HEK293T (cell line): Measurements from ENCODE around the gene SENP1.

Experiments
- CTCF ChIA-PET: fragments of 350-600 bp; formaldehyde crosslinking; extraction: SDS; loops from one replicate; lab custom pipeline; 2021; ENCODE audit warnings: antibody characterized with exemption, inconsistent platforms; lab: Yijun Ruan, JAX
- POLR2A ChIA-PET: fragments of 350-600 bp; formaldehyde crosslinking; extraction: SDS; loops from one replicate; lab custom pipeline; 2020; ENCODE audit warnings: antibody characterized with exemption, inconsistent platforms; lab: Yijun Ruan, JAX
- DNase-seq: peaks from one replicate; pipeline ENCODE4 v3.0.0; 2012; ENCODE audit warnings: mixed read lengths; ENCODE audit errors: extremely low spot score
- ARNT ChIP-seq: fragments of 450-650 bp; IDR thresholded peaks from 2 replicates; pipeline ENCODE4 v1.6.1; 2017; ENCODE audit warnings: mild to moderate bottlenecking
- BHLHE40 ChIP-seq: fragments of 450-650 bp; IDR thresholded peaks from 2 replicates; pipeline ENCODE4 v1.6.1; 2016; ENCODE audit warnings: mild to moderate bottlenecking, moderate library complexity, borderline replicate concordance
- CTBP1 ChIP-seq: fragments of 450-650 bp; IDR thresholded peaks from 2 replicates; pipeline ENCODE4 v1.6.1; 2016; ENCODE audit warnings: borderline replicate concordance
- ELF4 ChIP-seq: fragments of 450-650 bp; IDR thresholded peaks from 2 replicates; pipeline ENCODE4 v1.6.1; 2017; ENCODE audit warnings: antibody characterized with exemption
- FOXA1 ChIP-seq: fragments of 450-650 bp; IDR thresholded peaks from 2 replicates; pipeline ENCODE4 v1.6.1; 2016; ENCODE audit warnings: mild to moderate bottlenecking
- FOXK2 ChIP-seq: fragments of 450-650 bp; IDR thresholded peaks from 2 replicates; pipeline ENCODE4 v1.6.1; 2016; ENCODE audit warnings: mild to moderate bottlenecking
- FOXM1 ChIP-seq: fragments of 450-650 bp; IDR thresholded peaks from 2 replicates; pipeline ENCODE4 v1.6.1; 2017; ENCODE audit warnings: mild to moderate bottlenecking, borderline replicate concordance
- HDGF ChIP-seq: fragments of 450-650 bp; IDR thresholded peaks from 2 replicates; pipeline ENCODE4 v1.6.1; 2017; ENCODE audit warnings: antibody characterized with exemption, borderline replicate concordance
- L3MBTL2 ChIP-seq: fragments of 450-650 bp; conservative IDR thresholded peaks from 2 replicates; pipeline ENCODE4 v1.6.1; 2016; ENCODE audit warnings: mild to moderate bottlenecking
- LEF1 ChIP-seq: fragments of 450-650 bp; IDR thresholded peaks from 2 replicates; pipeline ENCODE4 v1.6.1; 2017; ENCODE audit warnings: mild to moderate bottlenecking, borderline replicate concordance
- NFRKB ChIP-seq: fragments of 450-650 bp; IDR thresholded peaks from 2 replicates; pipeline ENCODE4 v1.6.1; 2016; ENCODE audit warnings: mild to moderate bottlenecking, moderate library complexity
- SP1 ChIP-seq: fragments of 450-650 bp; IDR thresholded peaks from 2 replicates; pipeline ENCODE4 v1.6.1; 2017
- SUZ12 ChIP-seq: fragments of 450-650 bp; IDR thresholded peaks from 2 replicates; pipeline ENCODE4 v1.6.1; 2016; ENCODE audit warnings: mild to moderate bottlenecking
- TARDBP ChIP-seq: fragments of 450-650 bp; IDR thresholded peaks from 2 replicates; pipeline ENCODE4 v1.6.1; 2016
- ZNF384 ChIP-seq: fragments of 450-650 bp; IDR thresholded peaks from 2 replicates; pipeline ENCODE4 v1.6.1; 2016
- TF ChIP-seq, protein P1 (sequence below): fragments of 450-650 bp; IDR thresholded peaks from 2 replicates; pipeline ENCODE4 v1.6.1; 2016

SENP1 gene

DNA sequence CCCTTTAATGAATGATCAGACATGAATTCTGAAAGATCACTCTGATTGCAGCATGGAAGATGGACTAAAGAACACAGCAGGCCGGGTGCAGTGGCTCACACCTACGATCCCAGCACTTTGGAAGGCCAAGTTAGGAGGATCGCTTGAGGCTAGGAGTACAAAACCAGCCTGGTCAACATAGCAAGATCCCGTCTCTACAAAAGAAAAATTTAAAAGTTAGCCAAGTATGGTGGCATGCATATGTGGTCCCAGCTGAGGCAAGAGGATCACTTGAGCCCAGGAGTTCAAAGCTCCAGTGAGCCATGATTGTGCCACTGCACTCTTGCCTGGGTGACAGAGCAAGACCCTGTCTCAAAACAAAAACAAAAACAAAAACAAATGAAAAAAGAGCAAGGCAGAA, 35.1 kb downstream of the SENP1 start:
- no peak for TF ChIP-seq SP1
- no peak for TF ChIP-seq SUZ12
- TF ChIP-seq FOXA1, result no peak
- POLR2A ChIA-PET, result no interaction called here

DNA sequence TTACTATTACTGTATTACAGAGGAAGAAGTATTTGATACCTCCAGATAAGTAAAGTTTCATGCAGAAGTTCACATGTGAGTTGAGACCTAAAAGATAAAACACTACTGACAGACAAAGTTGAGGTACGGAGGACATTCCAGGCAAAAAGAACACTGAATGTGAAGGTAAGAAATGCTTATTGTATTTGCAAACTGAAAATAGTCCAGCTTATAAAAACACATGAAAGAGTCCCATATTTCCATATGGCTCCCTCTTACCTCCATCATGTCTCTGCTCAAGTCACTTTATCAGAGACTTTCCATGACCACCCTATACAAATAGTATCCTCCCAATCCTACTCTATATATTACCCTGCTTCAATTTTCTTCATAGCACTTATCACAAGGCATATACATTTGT, 35.8 kb downstream of the SENP1 start:
- ChIA-PET POLR2A (no interaction called here), CTCF (no interaction called here)
- DNase-seq, result no peak
- TF ChIP-seq L3MBTL2, result no peak
- TF ChIP-seq ELF4, result no peak
- TF ChIP-seq FOXM1, result no peak
- no peak for TF ChIP-seq ZNF384

More for the DNA sequence above, 35.1 kb downstream of the SENP1 start:
- DNase-seq, result no peak
- CTCF ChIA-PET, result no interaction called here

DNA sequence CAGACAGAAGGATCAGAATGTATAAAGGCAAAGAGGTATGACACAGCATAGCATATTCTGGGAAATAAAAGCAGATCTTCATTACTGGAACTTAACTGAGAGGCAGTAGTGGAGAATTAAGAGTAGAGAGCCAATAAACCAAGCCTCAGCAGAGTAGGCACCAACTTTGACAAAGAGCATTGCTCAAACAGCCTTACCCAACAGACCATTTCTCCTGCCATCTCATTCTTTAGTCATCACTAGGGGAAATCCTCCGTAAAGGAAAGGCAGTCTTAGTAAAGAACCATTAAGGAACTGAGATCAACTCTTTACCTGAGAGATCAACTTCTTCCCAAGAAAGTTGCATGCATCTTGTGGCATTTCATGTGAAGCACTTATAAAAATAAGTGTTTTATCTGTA, 36.6 kb downstream of the SENP1 start:
- POLR2A ChIA-PET, result no interaction called here
- DNase-seq, result no peak
- CTCF ChIA-PET, result no interaction called here
- TF ChIP-seq L3MBTL2 (no peak), SP1 (no peak), BHLHE40 (no peak), ARNT (no peak), LEF1 (no peak), TARDBP (no peak), FOXA1 (no peak)

- POLR2A ChIA-PET, result no interaction called here
- no peak for DNase-seq
- TF ChIP-seq ZNF384, result no peak
- no peak for TF ChIP-seq CTBP1
- no peak for TF ChIP-seq FOXM1
- no peak for TF ChIP-seq TARDBP
- no peak for TF ChIP-seq FOXK2
- no peak for TF ChIP-seq NFRKB
- TF ChIP-seq ELF4, result no peak
- no peak for TF ChIP-seq LEF1
- TF ChIP-seq L3MBTL2, result no peak
- no peak for TF ChIP-seq SUZ12
- CTCF ChIA-PET, result no interaction called here
These were observed 37.4 kb downstream of the SENP1 start for GRCh38 chr12:48068457-48068856.

- CTCF ChIA-PET, result no interaction called here
- POLR2A ChIA-PET, result no interaction called here
- TF ChIP-seq ZNF384 (no peak), FOXM1 (no peak)
- TF ChIP-seq, protein P1, sequence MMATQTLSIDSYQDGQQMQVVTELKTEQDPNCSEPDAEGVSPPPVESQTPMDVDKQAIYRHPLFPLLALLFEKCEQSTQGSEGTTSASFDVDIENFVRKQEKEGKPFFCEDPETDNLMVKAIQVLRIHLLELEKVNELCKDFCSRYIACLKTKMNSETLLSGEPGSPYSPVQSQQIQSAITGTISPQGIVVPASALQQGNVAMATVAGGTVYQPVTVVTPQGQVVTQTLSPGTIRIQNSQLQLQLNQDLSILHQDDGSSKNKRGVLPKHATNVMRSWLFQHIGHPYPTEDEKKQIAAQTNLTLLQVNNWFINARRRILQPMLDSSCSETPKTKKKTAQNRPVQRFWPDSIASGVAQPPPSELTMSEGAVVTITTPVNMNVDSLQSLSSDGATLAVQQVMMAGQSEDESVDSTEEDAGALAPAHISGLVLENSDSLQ, result no peak
- DNase-seq, result no peak
These were observed 38.5 kb downstream of the SENP1 start for GRCh38 chr12:48067250-48067938.

GRCh38 chr12:48065041-48065440, 40.8 kb downstream of the SENP1 start:
- DNase-seq, result no peak
- ChIA-PET CTCF (no interaction called here), POLR2A (no interaction called here)
- no peak for TF ChIP-seq LEF1
- TF ChIP-seq BHLHE40, result no peak
- TF ChIP-seq ELF4, result no peak
- no peak for TF ChIP-seq SP1
- no peak for TF ChIP-seq FOXM1
- no peak for TF ChIP-seq ZNF384
- TF ChIP-seq L3MBTL2, result no peak
- no peak for TF ChIP-seq FOXK2

GRCh38 chr12:48063530-48063929, 42.3 kb downstream of the SENP1 start:
- no peak for DNase-seq
- ChIA-PET CTCF (no interaction called here), POLR2A (no interaction called here)
- TF ChIP-seq CTBP1, result no peak

GRCh38 chr12:48061938-48062719, 43.8 kb downstream of the SENP1 start:
- ChIA-PET POLR2A (no interaction called here), CTCF (interaction anchor here (0.6 to 1.1 kb wide), 2 partner anchors 25 to 99 kb away, joined by 4 read pairs; partner anchors contain the start of gene TMEM106C)
- TF ChIP-seq HDGF, result no peak
- TF ChIP-seq ZNF384, result no peak
- no peak for TF ChIP-seq SP1
- no peak for TF ChIP-seq FOXA1
- TF ChIP-seq NFRKB, result no peak
- no peak for TF ChIP-seq FOXK2
- TF ChIP-seq ELF4, result no peak
- no peak for TF ChIP-seq FOXM1
- no peak for TF ChIP-seq ARNT
- TF ChIP-seq, protein P1, result no peak
- TF ChIP-seq LEF1, result no peak
- TF ChIP-seq TARDBP, result no peak
- TF ChIP-seq L3MBTL2, result no peak
- DNase-seq, result no peak
